ENCODE data around the gene FYTTD1.

- TF ChIP-seq SIN3A (IDR thresholded peaks at IDR 0.05; ENCODE audit: borderline replicate concordance, insufficient read depth, low read length) = no peak
- no peak for TF ChIP-seq TAF1 (IDR thresholded peaks at IDR 0.05; ENCODE audit: borderline replicate concordance, insufficient read depth, low read length)
- TF ChIP-seq POLR2AphosphoS5 (IDR thresholded peaks at IDR 0.05; ENCODE audit: low read depth, low read length) = no peak
Measured at GRCh38 chr3:197730200-197730599, 19.5 kb upstream of the FYTTD1 start.

All from PFSK-1 (cell line).